ENCODE results near the gene B4GALT1.
"Not testable (repeated sequence)": the region's sequence is repeated elsewhere in the genome, so short reads cannot be mapped to it uniquely, and the experiment has no call there.

Gene B4GALT1

DNA sequence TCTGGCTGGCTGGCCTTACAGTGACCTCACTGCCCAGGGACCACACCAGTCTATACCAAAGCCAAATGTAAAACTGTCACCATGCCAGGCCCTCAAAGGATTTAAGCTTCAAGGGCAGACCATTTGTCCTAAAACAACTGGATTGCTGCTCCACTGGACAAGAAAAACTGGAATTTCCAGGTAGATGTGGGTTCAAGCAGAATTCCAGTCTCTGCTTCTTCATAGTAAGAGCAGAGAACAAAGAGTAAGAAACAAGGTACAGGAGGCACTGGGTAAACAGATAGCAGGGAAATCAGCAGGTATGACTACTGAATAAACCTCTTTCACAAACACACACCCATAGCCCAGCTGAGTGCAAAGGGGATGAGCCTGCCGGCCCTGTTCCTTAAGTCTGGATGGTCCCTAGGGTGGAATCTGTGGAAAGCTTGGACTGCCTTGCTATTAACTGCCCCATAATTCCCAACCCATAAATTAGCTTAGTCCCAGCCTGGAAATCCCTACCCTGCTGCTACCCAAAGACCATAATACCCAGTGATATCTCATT, 5.5 kb downstream of the B4GALT1 start:
- peak; percentile 95 for DNase-seq

DNA sequence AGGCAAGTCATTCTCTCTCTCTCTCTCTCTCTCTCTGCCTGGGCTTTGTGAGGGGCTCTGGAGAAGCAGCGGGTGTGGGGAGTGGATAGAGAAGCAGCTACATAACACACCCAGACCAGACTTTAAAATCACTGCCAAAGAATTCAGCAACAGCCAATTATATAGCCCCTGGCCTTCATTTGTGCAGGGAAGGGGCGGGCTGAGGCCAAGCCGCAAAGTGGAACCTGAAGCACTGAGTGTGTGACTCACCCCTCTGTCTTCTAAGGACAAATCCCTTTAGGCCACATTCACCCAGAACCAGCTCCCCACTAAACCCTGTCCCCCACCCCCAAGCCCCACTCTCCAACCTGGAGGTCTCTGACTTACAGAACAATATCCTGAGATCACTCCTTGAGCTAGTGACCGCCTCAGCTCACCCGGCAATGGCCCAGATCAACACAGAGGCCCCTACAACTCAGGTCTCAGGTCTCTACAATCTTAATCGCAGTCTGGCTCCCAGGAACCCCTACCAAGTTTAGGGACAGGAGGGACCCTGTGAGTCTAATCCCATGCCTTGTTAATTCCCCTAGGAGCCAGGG, 6.0 kb downstream of the B4GALT1 start:
- DNase-seq = peak; percentile 41

DNA sequence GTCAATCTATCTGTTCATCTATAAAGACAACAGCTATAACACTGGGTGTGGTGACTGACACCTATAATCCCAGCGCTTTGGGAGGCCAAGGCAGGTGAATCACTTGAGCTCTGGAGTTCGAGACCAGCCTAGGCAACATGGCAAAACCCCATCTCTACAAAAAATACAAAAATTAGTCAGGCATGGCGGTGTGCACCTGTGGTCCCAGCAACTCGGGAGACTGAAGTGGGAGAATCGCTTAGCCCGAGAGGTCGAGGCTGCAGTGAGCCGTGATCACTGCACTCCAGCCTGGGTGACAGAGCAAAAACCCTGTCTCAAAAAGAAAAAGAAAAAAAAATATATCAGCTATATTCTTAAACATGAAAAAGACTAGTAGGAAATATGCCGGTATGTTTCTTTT, 6.7 kb downstream of the B4GALT1 start:
- not testable (repeated sequence) for DNase-seq

DNA sequence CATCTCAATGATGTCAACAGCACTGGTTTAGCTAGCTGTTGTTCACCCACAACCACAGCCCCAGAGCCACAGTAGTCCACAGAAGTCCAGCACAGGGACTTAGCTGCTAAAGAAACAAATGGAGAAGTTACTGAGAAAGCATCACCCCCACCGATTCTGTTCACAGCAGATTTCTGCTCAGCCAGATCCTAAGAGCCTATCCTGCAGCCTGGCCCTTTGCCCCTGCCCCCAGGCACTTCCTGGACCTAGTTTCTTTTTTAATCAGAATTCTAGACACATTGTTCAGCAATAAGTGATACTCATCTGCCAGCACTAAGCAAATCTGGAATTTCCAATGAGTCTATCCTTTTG, 7.4 kb downstream of the B4GALT1 start:
- no peak for DNase-seq

DNA sequence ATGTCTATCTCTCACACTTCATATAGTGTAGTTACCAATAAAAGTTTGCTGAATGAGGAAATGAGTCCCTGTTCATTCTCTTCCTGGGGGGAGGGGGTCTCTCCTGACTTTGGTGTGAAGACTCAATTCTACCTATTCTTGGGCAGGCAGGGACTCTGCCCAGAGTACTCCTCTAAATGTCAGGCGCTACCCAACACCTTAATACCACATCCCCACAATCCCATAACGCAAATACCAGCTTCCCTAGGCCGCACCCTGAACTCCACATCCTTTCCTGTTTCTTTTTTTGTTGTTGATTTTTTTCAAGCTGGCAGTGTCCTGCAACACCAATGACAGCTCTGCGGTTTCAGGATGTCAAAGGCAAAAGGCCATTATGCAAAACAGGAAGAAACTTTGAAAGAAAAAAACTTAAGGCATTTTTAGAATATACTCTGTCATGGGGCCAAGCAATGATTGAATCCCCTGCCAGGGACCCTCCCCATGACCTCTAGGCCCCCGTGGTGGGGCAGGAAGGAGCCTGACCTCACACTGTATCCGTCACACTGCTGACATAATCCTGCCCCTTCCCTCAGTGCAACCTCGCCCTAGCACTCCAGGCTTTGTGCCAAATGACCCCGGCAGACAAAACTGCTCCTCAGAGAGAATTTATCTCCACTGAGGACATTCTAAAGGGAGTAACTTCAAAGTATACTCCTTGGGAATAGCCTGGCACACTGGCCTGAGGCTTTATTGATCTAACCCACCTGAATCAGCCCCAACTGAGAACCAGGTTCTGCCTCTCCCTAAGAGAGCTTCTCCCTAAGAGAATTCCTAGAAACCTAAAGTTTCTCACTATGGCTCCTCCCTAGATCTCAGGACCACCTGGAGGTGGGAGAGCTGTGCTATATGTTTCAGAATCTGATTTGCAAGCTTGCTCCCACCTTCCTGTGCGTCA, 8.0 kb downstream of the B4GALT1 start:
- DNase-seq = no peak

DNA sequence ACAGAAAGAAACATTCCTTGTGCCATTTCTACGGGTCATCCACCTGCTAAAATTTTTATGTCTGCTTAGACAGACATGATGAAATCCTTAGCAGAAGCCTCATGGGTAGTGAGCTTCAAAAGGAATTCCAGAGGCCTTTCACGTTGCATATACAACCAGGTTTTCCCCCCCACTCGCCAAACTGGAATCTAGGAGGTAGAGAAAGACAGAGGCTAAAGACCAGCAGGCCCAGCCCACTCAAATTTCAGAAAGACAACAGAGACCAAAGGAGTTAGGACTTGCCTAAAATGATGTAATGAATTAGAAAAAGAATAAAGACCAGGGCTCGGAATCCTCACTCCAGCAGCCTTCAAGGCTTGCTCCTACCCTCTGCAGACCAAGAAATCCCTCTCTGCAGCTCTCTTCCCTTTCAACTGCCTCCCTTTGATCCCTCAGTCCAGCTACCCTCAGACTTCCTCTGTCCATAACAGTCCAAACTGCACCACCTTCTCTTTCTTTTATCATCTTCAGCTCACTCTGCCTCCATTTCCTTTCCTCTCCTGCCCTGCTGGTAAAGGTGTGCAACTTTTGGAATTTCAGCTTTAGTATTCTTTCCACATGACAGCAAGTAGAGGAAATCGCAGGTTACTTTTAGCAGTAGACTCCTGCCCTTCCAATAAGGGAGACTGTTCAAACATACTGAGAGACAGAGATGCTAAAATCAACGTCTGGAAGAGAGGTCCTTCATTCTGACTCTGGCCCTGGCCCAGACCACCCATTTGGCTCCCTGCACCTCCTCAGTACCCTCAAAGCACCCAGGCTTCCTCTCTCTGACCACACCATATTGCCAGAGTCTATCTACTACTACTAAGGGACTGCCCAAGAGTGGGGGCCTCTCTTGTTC, 8.9 kb downstream of the B4GALT1 start:
- DNase-seq = no peak

DNA sequence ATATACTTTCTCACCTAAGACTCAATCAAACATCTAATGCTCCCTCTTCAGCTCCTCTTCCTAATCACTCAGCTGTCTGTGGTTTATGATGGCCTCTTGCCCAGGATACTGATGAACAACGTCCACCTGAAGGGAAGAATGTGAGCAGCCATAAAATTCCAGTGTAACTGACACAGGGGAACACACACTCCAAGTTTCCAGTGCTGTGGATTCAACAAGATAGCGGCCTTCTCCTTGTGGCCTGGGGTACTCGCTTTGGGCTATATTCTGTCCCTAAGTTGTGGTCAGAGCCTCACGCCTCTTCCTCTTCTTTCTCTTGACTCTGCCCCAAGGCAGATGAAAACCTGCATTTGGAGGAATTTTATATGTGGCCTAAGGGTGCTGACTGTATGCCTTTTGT, 11.7 kb downstream of the B4GALT1 start:
- DNase-seq = peak; percentile 43

DNA sequence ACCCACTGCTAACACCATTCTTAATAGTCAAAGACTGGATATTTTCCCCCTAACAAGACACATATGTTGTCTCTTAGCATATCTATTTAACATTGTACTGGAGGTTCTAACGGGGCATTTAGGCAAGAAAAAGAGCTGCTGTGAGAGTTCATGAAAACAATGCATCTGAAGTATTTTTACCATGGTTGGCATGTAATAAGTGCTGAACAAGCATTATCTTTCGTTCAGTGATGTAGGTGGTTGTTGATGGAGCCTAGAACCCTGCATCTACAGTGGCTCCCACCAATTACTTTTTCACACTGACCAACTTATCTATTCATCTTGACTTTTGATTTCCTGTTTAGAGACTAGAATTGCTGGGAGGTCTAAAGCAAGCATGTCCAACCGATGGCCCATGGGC, 12.8 kb downstream of the B4GALT1 start:
- DNase-seq = no peak

DNA sequence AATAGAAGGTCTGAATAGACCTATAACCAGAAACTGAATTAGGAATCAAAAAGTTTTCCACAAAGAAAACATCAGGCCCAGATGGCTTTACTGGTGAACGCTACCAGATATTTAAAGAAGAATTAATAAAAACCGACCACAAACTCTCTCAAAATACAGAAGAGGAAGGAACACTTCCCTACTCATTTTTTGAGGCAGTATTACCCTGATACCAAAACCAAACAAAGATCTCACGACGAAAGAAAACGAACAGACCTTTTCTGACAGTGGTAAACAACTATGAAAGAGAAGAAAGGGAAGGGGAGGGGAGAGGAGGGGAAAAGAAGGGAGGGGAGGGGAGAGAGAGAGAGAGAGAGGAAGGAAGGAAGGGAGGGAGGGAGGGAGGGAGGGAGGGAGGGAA, 13.5 kb downstream of the B4GALT1 start:
- DNase-seq = no peak

DNA sequence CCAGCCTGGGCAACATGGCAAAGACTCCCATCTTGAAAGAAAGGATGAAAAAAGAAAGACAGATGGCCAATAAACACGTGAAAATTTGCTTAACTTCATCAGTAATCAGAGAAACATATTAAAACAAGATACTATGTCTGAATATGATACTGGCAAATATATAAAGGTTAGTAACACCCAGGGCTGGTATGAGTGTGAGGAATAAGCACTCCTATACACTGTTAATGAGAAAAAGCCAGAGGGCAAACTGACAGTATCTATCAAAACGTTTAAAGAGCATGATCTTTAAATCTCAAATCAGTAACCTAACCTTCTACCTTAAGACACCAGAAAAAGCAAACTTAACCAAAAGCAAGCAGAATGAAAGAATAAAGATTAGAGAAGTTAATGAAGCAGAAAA, 14.1 kb downstream of the B4GALT1 start:
- DNase-seq = no peak

DNA sequence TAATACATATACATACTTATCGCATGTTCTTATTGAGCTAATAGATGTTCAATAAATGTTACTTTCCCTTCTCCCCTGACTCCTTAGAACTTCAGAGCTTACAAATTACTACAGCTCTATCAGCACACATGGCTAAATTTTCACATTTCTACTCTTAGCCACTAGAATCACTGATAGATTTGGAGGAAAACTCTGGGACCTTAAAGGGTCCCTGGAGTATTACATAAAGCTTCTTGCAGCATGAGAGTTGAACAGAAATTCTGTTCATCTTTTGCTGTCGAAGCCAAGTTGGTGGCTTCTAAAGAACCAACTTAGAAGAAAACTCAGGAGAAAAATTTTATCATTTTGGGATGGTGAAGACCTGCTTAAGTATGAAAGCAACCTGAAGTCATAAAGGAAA, 15.5 kb downstream of the B4GALT1 start:
- no peak for DNase-seq

DNA sequence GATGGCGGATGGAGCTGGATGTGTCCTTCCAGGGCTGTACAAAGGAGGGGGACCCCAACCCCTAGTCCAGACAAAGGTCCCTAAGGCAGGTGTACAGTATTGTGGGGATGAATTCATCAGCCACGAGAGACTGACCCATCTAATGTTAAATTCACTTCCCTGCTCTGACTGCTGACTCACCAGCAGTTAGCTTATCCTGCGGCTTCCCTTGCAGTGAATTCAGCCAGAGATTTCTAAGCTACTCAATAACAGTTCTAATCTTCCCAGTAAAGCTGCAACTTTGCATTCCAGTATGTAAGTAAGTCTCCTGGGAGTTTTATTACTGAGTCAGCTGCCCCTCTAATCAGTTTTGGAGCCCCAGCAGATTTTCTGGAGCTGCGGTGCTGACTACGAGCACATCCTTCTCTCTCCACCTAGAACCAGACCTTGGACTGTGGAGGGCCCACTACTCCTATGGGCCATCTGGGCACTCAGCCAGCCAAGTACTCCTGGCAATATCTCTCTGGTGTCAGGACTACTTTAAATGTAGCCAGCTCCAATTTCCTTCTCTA, 16.1 kb downstream of the B4GALT1 start:
- DNase-seq = peak; percentile 62

DNA sequence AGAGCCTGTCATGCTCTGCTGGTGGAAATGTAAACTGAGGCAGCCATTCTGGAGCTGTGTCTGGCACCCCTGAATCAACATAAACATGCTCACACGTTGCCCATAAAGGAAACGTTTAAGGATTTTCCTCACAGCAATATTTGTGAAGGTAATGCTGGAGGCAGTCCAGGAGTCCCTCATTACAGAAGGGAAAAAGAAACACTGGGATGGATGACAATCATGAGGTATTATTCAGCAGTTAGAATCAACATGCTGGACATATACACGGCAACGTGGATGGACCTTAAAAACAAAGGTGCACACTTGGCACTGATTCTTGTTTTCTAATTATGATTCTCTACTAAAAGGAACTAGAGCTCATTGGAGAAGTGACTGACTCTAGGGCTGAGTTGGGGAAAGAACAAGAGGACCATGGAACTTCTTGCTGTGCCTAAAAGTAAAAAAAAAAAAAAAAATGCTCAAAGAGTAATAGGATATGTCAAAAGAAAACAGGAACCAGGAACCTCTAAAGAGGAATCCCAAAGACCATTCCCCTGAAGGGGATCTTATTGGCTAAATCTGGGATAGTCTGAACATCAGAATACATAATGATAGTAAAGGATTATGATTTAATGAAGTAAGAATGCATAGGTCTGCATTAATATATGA, 18.6 kb downstream of the B4GALT1 start:
- no peak for DNase-seq

DNA sequence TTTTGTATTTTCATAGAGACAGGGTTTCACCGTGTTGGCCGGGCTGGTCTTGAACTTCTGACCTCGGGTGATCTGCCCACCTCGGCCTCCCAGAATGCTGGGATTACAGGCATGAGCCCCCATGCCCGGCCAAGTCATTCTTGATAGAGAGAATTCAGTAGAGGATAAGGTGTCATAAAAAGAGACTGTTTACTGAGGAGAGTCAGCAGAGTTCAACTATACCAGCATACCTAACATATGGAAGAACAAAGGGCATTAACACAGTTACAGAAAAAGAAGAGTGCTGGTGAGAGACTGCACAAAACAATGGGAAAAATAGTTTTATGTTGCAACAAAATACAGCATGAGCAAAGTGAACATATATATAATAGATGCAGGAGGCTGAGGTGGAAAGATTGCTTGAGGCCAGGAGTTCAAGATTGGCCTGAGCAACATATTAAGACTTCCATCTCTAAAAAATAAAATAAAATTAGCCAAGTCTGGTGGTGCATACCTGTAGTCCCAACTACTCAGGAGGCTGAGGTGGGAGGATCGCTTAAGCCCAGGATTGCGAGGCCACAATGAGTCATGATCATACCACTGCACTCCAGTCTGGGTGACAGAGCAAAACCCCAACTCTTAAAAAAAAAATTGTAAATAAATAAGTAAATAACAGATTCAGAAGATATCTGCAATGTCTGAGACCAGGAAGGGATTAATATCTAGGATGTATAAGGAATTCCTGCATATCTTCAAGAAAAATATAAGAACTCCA, 19.5 kb downstream of the B4GALT1 start:
- no peak for DNase-seq

DNA sequence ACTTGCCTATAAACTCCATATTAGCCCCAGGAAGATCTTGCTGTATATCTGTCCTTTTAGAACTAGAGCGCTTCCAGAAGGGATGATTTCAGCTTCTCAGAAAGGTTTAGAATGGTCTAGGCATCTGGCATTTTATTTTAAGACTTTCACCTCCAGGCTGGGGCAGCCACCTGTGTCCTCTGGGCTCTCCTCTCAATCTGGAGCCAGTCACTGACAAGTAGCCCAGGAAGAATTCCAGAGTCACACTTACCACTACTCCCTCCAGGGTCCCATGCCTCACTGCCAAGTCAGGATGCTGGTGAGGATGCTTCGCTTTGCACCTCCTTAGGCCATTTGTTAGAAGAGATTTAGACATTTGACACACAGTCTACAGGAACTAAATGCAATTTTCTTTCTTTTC, 20.8 kb downstream of the B4GALT1 start:
- DNase-seq = no peak

DNA sequence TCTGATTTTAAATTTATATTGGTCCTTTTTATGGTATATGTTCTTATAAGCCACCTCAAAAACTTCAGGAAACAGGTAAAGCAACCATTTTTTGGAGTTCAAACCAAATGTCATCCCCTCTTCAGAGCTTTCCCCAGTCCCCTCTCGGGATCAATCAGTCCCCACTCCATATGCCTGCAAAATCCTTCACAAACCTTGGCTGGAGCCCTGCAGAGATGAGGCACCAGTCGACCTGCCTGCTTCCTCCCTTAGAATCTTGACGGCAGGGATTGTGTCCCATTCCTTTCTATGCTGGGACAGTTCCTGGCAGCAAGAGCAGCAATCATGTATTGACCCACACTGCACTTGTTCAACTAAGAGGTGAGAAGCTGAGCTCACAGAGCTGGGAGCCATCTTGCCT, 22.6 kb downstream of the B4GALT1 start:
- DNase-seq = no peak

DNA sequence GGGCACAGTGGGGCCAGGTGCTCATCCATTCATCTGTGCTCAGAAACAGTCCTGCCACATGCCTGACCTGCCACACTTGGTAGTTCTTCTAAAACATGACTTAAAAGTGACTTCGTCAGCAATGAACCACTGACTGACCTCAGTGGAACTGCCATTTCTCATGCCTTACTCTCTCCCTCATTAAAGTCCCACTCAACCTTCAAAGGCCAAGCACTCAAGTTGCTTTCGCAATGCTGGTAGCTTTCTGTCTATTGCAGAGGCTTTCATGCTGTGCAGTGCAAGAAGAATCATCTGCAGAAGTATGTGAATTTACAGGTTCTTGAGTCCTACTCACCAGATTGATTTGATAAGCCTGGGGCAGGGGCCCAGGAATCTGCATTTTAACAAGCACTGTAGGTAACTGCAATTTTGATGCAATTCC, 23.9 kb downstream of the B4GALT1 start:
- no peak for DNase-seq

DNA sequence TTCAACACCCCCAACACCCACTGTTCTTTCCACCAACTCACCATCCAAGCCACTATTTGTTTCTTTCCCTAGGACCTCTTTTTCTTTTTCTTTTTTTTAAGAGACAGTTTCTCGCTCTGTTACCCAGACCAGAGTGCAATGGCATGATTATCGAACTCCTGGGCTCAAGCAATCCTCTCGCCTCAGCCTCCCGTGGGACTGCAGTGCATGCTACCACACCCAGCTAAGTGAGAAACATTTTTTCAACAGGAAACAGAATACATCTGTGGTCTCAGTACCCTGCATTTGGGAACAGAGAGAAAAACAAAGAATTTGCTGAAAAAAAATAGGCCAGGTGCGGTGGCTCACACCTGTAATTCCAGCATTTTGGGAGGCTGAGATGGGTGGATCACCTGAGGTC, 24.6 kb downstream of the B4GALT1 start:
- DNase-seq = no peak

DNA sequence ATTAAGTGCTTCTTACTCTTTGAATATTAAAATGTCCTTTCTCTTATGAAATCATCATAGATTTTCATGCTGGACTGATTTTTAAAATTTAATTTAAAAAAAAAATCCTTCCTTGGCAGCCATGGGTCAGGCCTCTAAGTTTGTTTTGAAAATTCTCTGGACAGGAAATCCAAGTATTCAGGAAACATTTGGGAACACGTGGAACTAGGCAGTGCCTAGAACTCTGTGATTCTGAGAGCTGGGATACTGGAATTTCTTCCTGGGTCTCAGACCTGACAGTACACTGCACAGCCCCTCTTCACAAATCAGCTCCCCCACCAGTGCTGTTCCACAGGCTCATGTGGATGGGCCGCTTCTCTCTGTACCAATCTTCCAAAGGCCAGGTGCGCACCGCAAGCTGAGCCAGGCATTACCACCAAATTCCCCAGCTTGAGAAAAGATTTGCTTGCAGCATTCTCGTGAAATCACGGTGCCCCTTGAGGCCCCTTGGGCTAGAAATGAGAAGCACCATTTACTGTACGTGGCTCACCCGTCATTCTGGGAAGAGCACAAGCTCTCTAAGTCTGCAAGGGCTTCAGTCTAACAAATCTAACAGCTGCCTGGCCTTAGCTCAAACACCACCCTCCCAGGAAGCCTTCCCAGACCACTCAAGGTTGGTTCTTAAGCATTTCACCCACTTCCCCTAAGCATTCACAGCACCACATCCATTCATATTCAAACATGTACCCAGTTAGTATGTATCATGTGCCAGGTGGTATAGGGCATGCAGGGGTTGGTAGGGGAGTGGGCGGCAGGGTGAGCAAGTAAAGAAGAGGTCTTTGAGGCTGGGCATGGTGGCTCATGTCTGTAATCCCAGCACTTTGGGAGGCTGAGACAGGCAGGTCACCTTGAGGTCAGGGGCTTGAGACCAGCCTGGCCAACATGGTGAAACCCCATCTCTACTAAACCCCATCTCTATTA, 26.5 kb downstream of the B4GALT1 start:
- no peak for DNase-seq

DNA sequence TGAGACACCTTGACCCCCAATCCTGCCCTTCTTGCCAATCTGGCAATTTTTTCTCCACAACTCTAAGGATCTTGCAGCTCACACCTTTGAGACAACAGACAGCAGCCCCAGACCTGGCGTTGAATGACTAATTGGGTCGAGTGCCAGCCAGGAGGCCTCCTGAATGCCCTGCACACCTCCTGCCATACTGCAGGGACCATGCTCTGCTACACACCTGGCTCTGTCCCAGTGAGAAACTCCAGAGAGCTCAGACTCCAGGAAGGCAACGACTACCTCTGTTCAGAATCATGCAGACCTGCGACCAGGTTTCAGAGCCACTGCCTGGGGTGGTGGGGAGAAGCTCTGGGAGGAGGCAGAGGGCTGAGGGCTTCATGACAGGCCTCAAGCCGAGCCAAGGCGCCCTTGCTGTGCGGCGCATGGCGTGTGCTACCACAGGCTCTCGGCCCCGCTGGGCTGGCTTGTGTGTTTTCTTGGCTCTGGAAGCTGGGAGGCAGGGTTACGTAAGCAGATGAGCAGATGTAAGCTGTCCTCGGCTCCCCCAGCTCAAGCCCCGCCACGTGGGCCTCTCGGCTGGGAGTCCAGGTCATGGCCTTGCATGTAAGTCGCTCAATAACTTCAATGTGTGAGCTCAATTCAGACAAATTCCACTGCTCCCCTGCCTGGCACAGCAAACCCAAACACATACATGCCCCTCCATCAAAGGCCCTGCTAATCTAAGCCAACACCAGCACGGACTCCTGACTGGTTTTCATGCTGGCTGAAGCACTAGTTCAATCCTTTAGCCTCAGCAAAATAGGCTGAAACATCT, 27.5 kb downstream of the B4GALT1 start:
- DNase-seq = no peak

All from NCI-H2029 treated with DMSO at 0.1 percent for 48 hours (cell line).